HG03439 (cell line): ENCODE measurements around the gene KRTAP19-5.
"Not testable (repeated sequence)": the region's sequence is repeated elsewhere in the genome, so short reads cannot be mapped to it uniquely, and the experiment has no call there.

Source experiments
- ATAC-seq: cut with Tn5 transposase; IDR thresholded peaks from one replicate; pipeline ENCODE4 v1.9.1; 2021; ENCODE audit warnings: mild to moderate bottlenecking, moderate library complexity; ENCODE audit not compliant: unreplicated experiment

KRTAP19-5 gene

GRCh38 chr21:30502041-30502440 lies at the start of gene KRTAP19-5:
TSS of gene KRTAP19-5 (minus strand) at chr21:30502141. CDS start at chr21:30502090, 51 bp downstream.
- ATAC-seq = no peak

DNA sequence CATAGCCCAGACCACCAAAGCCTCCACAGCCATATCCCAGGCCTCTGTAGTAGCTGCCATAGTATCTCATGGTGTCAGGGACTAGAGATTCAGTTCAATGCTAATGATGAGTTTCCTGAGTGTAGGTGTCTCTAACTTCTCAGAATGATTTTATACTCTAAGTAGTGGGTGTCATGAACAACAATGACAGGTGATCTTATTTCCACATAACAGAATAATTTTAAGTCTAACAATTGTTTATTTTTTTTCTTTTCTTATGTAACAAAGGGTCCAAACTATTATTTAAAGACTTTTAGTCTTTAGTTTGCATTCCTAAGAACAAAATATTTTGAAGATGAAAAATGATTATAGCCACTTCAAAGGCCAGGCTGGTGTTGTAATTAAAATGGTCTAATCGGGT lies 39.8 kb upstream of the KRTAP19-5 start, which contains the start of gene KRTAP19-6:
TSS of gene KRTAP19-6 (minus strand) at position 101 of the 400 bp plus-strand sequence. CDS start at position 70, 31 bp downstream.
- ATAC-seq = no peak

- no peak for ATAC-seq
Observed at GRCh38 chr21:30518876-30519275, 16.9 kb upstream of the KRTAP19-5 start.

GRCh38 chr21:30515681-30516080 lies 13.7 kb upstream of the KRTAP19-5 start:
- no peak for ATAC-seq

DNA sequence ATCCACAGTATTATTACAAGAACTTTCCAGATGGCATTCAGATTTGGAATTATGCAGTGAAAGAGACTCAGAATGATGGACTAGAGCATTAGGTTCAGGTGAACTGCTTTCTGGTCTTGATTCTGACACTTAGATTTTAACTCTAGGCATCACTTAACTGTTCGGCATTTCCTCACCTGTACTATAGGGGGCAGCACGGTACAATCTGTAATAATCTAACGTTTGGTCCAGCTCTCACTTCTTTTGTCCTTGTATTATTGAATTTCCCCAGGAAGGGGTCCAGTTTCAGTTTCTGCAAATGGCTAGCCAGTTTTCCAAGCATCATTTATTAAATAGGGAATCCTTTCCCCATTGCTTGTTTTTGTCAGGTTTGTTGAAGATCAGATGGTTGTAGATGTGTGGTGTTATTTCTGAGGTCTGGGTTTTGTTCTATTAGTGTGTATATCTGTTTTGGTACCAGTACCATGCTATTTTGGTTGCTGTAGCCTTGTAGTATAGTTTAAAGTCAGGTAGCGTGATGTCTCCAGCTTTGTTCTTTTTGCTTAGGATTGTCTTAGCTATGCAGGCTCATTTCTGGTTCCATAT lies 3.8 kb upstream of the KRTAP19-5 start:
- not testable (repeated sequence) for ATAC-seq

DNA sequence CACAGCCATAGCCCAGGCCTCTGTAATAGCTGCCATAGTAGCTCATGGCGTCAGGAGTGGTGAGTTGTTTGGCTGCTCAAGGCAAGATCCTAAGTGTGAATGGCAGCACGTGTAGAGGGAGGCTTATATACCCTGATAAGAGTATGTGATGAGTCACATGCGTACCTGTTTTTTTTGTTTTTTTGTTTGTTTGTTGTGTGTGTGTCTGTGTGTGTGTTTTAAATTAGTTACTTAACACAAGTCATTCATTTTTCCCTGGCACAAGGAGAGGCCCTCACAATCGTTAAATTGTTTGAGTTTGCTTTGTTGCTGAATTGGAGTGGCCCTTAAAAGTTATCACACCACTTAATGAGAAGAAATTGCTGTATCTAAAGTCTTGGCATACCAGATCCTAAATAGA lies 4.9 kb downstream of the KRTAP19-5 start, which contains the start of gene KRTAP19-4:
TSS of gene KRTAP19-4 (minus strand) at position 101 of the 400 bp plus-strand sequence. CDS start at position 46, 55 bp downstream.
- no peak for ATAC-seq

DNA sequence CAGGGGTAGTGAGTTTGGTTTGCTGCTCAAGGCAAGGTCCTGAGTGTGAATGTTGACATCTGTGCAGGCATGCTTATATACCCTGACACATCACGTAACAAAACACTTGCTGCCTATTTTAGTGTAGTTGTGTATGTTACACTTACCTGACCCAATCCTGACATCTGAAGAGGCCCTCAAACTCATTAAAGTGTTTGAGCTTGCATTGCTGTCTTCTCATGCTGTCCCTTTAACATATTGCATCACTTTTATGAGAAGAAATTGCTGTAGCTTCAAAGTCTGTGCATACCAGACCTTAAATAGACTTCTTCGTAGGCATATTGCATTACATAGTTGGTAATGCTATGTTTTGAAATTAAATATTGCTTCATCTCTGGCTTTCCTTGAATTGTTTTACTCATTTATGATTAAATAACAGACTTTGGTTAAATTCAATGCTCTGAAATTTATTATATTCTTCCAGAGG lies 9.9 kb downstream of the KRTAP19-5 start, which contains the start of gene KRTAP19-3:
TSS of gene KRTAP19-3 (minus strand) at position 51 of the 466 bp plus-strand sequence. CDS start 56 bp downstream, outside the sequence.
- ATAC-seq = no peak

- ATAC-seq = no peak
Observed at GRCh38 chr21:30487336-30487735, 14.6 kb downstream of the KRTAP19-5 start, which contains the start of gene KRTAP19-2. TSS of gene KRTAP19-2 (minus strand) at chr21:30487436. CDS start at chr21:30487348, 88 bp downstream.

DNA sequence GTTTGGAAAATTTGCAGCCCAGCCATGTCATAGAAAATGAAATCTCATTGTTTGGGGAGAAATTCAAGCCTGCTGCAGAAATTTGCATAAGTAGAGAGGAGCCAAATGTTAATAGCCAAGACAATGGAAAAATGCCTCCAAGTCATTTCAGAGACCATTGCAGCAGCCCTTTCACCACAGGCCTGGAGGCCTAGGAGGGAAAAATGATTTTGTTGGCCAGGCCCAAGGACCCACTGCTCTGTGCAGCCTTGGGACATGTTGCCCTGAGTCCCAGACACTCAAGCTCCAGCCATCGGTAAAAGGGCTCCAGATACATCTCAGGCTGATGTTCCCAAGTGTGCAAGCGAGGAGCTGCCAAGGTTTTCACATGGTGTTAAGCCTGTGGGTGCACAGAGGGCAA lies 15.8 kb downstream of the KRTAP19-5 start:
- ATAC-seq = no peak

DNA sequence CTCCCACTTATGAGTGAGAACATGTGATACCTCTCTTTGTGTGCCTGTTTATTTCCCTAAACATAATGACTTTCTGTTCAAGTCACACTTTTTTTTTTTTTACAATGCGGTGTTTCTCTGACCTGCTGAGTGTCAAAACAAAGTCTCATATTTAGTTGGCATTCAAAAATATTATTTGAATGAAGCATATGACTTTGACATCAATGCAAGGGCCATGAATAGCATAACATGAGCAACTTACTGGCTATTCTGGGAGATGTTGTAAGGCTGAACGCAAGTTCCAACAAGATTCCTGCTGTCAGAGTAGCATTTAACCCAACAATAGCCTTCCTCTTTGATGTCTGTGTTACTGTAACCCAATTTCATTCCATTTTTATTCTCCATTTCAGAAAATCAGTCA lies 19.8 kb downstream of the KRTAP19-5 start:
- ATAC-seq = no peak

- ATAC-seq = no peak
Observed at GRCh38 chr21:30480145-30480544, 21.8 kb downstream of the KRTAP19-5 start, which contains the start of gene KRTAP19-1. TSS of gene KRTAP19-1 (minus strand) at chr21:30480367. CDS start at chr21:30480317, 50 bp downstream.

- ATAC-seq = no peak
Observed at GRCh38 chr21:30479259-30479658, 22.7 kb downstream of the KRTAP19-5 start.

GRCh38 chr21:30478004-30478403 lies 23.9 kb downstream of the KRTAP19-5 start:
- no peak for ATAC-seq

DNA sequence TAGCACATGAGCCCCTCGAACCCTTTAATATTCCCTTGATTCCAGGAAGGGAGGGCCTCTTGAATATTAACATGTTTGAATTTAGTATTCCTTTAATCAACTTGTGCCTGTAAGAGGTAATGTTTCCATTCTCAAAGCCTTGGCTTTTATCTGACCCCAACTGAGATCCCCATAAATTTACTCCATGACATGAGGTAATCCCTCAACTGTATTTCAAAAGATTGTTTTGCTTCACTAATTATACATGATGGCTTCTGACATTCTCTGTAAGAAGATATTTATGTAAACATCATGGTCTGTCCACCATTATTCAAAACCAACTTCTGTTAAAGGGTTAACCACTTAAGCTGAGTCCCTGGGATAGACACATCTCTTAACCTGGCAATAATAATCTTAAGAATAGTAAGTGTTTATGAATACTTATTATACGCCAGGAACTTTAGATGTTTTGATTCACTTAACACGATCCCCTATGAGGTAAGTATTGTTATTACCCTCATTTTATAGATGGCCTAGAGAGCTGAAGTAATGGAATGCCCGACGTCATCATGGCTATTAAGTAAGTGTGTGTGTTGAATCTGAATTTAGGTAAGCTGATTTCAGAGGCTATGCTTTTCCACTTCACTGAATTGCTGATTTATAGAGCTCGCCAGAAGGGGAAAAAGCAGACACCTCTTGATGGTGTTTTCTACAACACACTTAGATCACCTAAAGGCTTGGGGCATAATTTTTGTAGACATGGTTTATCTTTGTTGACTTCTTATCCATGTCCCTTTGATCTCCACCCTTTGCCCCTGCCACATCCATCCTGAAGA lies 32.8 kb downstream of the KRTAP19-5 start:
- no peak for ATAC-seq

GRCh38 chr21:30463713-30464112 lies 38.2 kb downstream of the KRTAP19-5 start:
- ATAC-seq = no peak
